NCI-H128 (cell line): Measurements from ENCODE around the gene PRKCB.

ENCODE experiments used
- DNase-seq: peaks from one replicate; lab custom pipeline; 2025; ENCODE audit not compliant: unreplicated experiment; lab: John Stamatoyannopoulos, UW

PRKCB gene

GRCh38 chr16:23962001-23962400, 126.2 kb downstream of the PRKCB start:
- no peak for DNase-seq

- no peak for DNase-seq
Measured at GRCh38 chr16:23964136-23964535, 128.4 kb downstream of the PRKCB start.

GRCh38 chr16:23965137-23965733, 129.5 kb downstream of the PRKCB start:
- no peak for DNase-seq

- DNase-seq = no peak
Measured at GRCh38 chr16:23966597-23967394, 131.0 kb downstream of the PRKCB start.

GRCh38 chr16:23967775-23968174, 132.0 kb downstream of the PRKCB start:
- DNase-seq = no peak

GRCh38 chr16:23968176-23968575, 132.4 kb downstream of the PRKCB start:
- no peak for DNase-seq

GRCh38 chr16:23969468-23970297, 133.9 kb downstream of the PRKCB start:
- DNase-seq = no peak

GRCh38 chr16:23974223-23974622, 138.4 kb downstream of the PRKCB start:
- no peak for DNase-seq

GRCh38 chr16:23975293-23975692, 139.5 kb downstream of the PRKCB start:
- no peak for DNase-seq

- DNase-seq = no peak
Measured at GRCh38 chr16:23976091-23976490, 140.3 kb downstream of the PRKCB start.

GRCh38 chr16:23976524-23976923, 140.7 kb downstream of the PRKCB start:
- no peak for DNase-seq

- DNase-seq = no peak
Measured at GRCh38 chr16:23979441-23979840, 143.7 kb downstream of the PRKCB start.

- no peak for DNase-seq
Measured at GRCh38 chr16:23979982-23980381, 144.2 kb downstream of the PRKCB start.

- no peak for DNase-seq
Measured at GRCh38 chr16:23981429-23982399, 145.9 kb downstream of the PRKCB start.

GRCh38 chr16:23986455-23986854, 150.7 kb downstream of the PRKCB start:
- no peak for DNase-seq

- no peak for DNase-seq
Measured at GRCh38 chr16:23987443-23987842, 151.7 kb downstream of the PRKCB start.

GRCh38 chr16:23990507-23990906, 154.7 kb downstream of the PRKCB start:
- DNase-seq = no peak

GRCh38 chr16:23991066-23991465, 155.3 kb downstream of the PRKCB start:
- no peak for DNase-seq

- DNase-seq = no peak
Measured at GRCh38 chr16:23994615-23995014, 158.8 kb downstream of the PRKCB start.

GRCh38 chr16:23996258-23996955, 160.6 kb downstream of the PRKCB start:
- no peak for DNase-seq
